Measurements from ENCODE around the gene CSDE1.

DNA sequence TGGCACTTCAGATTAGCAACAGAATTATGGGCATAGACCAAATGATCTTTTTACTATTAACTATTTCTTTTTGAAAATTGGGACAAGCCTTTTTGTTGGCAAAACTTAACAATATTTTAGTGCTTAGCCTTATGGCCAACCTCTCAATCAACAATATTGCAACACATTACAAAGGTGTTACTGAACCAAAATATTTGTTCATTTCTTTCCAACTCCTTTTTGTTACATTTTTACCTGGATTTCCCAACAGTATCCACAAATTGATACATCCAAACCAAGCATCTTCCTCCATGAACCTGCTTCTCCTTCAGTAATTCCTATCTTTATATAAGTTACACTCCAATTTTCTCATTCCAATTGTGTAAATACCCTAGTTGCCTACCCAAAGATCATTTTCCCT lies 61.0 kb downstream of the CSDE1 start:
- TF ChIP-seq, protein P1, sequence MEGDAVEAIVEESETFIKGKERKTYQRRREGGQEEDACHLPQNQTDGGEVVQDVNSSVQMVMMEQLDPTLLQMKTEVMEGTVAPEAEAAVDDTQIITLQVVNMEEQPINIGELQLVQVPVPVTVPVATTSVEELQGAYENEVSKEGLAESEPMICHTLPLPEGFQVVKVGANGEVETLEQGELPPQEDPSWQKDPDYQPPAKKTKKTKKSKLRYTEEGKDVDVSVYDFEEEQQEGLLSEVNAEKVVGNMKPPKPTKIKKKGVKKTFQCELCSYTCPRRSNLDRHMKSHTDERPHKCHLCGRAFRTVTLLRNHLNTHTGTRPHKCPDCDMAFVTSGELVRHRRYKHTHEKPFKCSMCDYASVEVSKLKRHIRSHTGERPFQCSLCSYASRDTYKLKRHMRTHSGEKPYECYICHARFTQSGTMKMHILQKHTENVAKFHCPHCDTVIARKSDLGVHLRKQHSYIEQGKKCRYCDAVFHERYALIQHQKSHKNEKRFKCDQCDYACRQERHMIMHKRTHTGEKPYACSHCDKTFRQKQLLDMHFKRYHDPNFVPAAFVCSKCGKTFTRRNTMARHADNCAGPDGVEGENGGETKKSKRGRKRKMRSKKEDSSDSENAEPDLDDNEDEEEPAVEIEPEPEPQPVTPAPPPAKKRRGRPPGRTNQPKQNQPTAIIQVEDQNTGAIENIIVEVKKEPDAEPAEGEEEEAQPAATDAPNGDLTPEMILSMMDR (IDR thresholded peaks at IDR 0.05; ENCODE audit: low read depth, low read length, poor library complexity, severe bottlenecking) = no peak
- no peak for TF ChIP-seq EZH2phosphoT487 (IDR thresholded peaks at IDR 0.05; ENCODE audit: borderline replicate concordance, low read length)
